ENCODE results near the gene RBMS3.

DNA sequence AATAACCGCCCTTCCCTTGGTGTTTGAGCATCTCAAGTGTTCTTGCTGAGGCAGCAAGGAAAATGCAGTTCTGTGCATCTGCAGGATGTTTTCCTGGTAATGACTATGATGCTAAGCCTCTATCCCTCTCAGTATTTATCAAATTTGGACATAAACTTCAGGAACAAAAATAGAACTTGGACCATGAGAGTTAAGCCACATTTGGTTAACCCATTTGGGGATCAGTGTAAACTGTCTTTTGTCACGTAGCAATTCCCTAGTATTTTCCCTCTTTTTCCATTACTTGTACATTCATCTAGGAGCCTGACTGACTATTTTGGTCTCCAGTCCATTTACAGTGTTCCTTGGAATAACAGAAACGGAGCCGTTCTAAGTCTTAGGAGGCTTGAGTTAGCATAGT, 250.8 kb downstream of the RBMS3 start:
- TF ChIP-seq CTCF (IDR thresholded peaks at IDR 0.05) (no peak), POLR2AphosphoS5 (IDR thresholded peaks at IDR 0.05) (no peak)
